CD4-positive, alpha-beta memory T cell (primary cell): ENCODE data around the gene CLSTN2. TPM values are rescaled to one million over a fixed set of nuclear protein-coding genes. Genes with fewer than 3 reads are reported as not detected.

ENCODE experiments used
- CTCF ChIA-PET: fragments of 350-600 bp; sonication (Branson Sonifier 250); formaldehyde crosslinking; loops from one replicate; lab custom pipeline; 2021; ENCODE audit warnings: inconsistent platforms; ENCODE audit not compliant: partially characterized antibody; lab: Charles Lee
- POLR2A ChIA-PET: fragments of 350-600 bp; sonication (Branson Sonifier 250); formaldehyde crosslinking; loops from one replicate; lab custom pipeline; 2021; ENCODE audit not compliant: partially characterized antibody; lab: Charles Lee
- DNase-seq, 5 donors: peaks; one replicate each; pipeline versions ENCODE4 v3.0.0 to v3.0.0-alpha.2; 2020 to 2022; ENCODE audit warnings: mixed read lengths in 1 of 5
- H3K27ac ChIP-seq: one replicate; pipeline ENCODE4 v1.7.0; 2013; ENCODE audit warnings: low read depth, low read length
- H3K27me3 ChIP-seq: 2 replicates; pipeline ENCODE4 v1.7.0; 2013; ENCODE audit warnings: mild to moderate bottlenecking, low read length, moderate library complexity; ENCODE audit not compliant: insufficient read depth
- H3K36me3 ChIP-seq: 2 replicates; pipeline ENCODE4 v1.7.0; 2013; ENCODE audit warnings: mild to moderate bottlenecking, low read length, moderate library complexity; ENCODE audit not compliant: insufficient read depth
- H3K4me1 ChIP-seq: 2 replicates; pipeline ENCODE4 v1.7.0; 2013; ENCODE audit warnings: mild to moderate bottlenecking, low read length, moderate library complexity; ENCODE audit not compliant: insufficient read depth
- H3K4me3 ChIP-seq, 2 donors: one replicate each; pipeline ENCODE4 v1.7.0; 2013; ENCODE audit warnings: low read length in 2 of 2, mild to moderate bottlenecking in 1 of 2
- H3K9me3 ChIP-seq, 2 donors: one replicate each; pipeline ENCODE4 v1.7.0; 2013; ENCODE audit warnings: low read length in 2 of 2, control low read depth in 1 of 2; ENCODE audit not compliant: control insufficient read depth in 1 of 2
- H3K27ac Mint-ChIP-seq, 7 donors: one replicate each; pipeline ENCODE4 v1.8.0; 2020 to 2021; ENCODE audit warnings: mixed read lengths in 7 of 7, mild to moderate bottlenecking in 6 of 7, inconsistent platforms in 3 of 7, moderate library complexity in 3 of 7
- H3K27me3 Mint-ChIP-seq, 2 donors: one replicate each; pipeline ENCODE4 v1.8.0; 2020 to 2021; ENCODE audit warnings: mixed read lengths in 2 of 2
- H3K36me3 Mint-ChIP-seq, 2 donors: one replicate each; pipeline ENCODE4 v1.8.0; 2020 to 2021; ENCODE audit warnings: mixed read lengths in 2 of 2, inconsistent platforms in 1 of 2, mild to moderate bottlenecking in 1 of 2
- H3K4me1 Mint-ChIP-seq, 4 donors: one replicate each; pipeline ENCODE4 v1.8.0; 2020 to 2021; ENCODE audit warnings: mixed read lengths in 4 of 4, mild to moderate bottlenecking in 1 of 4
- H3K4me3 Mint-ChIP-seq, 8 donors: one replicate each; pipeline ENCODE4 v1.8.0; 2020 to 2021; ENCODE audit warnings: mixed read lengths in 8 of 8, mild to moderate bottlenecking in 7 of 8, moderate library complexity in 6 of 8, inconsistent platforms in 3 of 8
- H3K9me3 Mint-ChIP-seq, 8 donors: one replicate each; pipeline ENCODE4 v1.8.0; 2020 to 2021; ENCODE audit warnings: mixed read lengths in 8 of 8, mild to moderate bottlenecking in 5 of 8, inconsistent platforms in 3 of 8, moderate library complexity in 1 of 8
- intact Hi-C: fragments of 100-400 bp; cut with micrococcal nuclease; formaldehyde crosslinking; loops from one replicate; pipeline ENCODE4 v1.15.1; 2023
- polyA plus RNA-seq, 2 donors: library from polyadenylated mRNA; unstranded; fragments of 300-500 nt; fragmentation: Illumina TruSeq; gene quantifications; one replicate each; pipeline ENCODE4 v1.2.3, GENCODE V29; 2021
- total RNA-seq, 2 experiments: library from RNA; stranded (reverse); gene quantifications; one replicate each; pipeline ENCODE4 v1.2.3, GENCODE V29; 2021

Gene CLSTN2
- total and polyA plus RNA-seq, 4 experiments from 2014 or later, result not detected

- no peaks in the 10 kb centered on the region for H3K4me1 ChIP-seq
- Mint-ChIP-seq H3K4me1 (no peaks in the 10 kb centered on the region), H3K9me3 (peaks cover 0 to 4% (median 0%) of the 10 kb centered on the region in 8 donors), H3K4me3 (no peak overlapping the region), H3K27ac (no peak overlapping the region), H3K27me3 (peaks cover 1 to 2% of the 10 kb centered on the region in 2 donors), H3K36me3 (no peaks in the 10 kb centered on the region)
- H3K9me3 ChIP-seq, result no peaks in the 10 kb centered on the region
- H3K36me3 ChIP-seq, result no peaks in the 10 kb centered on the region
- H3K4me3 ChIP-seq, result no peak overlapping the region
- POLR2A ChIA-PET, result no interaction called here
- H3K27ac ChIP-seq, result no peak overlapping the region
- DNase-seq, result no peak
- no peaks in the 10 kb centered on the region for H3K27me3 ChIP-seq
- intact Hi-C loops, result no loop called here
- CTCF ChIA-PET, result no interaction called here
Observed at GRCh38 chr3:140285380-140285779, 350.4 kb downstream of the CLSTN2 start.

GRCh38 chr3:140288595-140288994, 353.6 kb downstream of the CLSTN2 start:
- no peak for DNase-seq
- H3K27ac Mint-ChIP-seq, result no peak overlapping the region
- intact Hi-C loops, result no loop called here
- H3K4me3 Mint-ChIP-seq, result no peak overlapping the region
- no peaks in the 10 kb centered on the region for H3K9me3 ChIP-seq
- no peaks in the 10 kb centered on the region for H3K4me1 Mint-ChIP-seq
- peaks cover 1 to 2% of the 10 kb centered on the region in 2 donors for H3K27me3 Mint-ChIP-seq
- H3K27ac ChIP-seq, result no peak overlapping the region
- CTCF ChIA-PET, result no interaction called here
- no peak overlapping the region for H3K4me3 ChIP-seq
- no peaks in the 10 kb centered on the region for H3K4me1 ChIP-seq
- no peaks in the 10 kb centered on the region for H3K27me3 ChIP-seq
- no peaks in the 10 kb centered on the region for H3K36me3 ChIP-seq
- H3K9me3 Mint-ChIP-seq, result peaks cover 0 to 4% (median 1%) of the 10 kb centered on the region in 8 donors
- no peaks in the 10 kb centered on the region for H3K36me3 Mint-ChIP-seq
- POLR2A ChIA-PET, result no interaction called here

GRCh38 chr3:140290105-140290504, 355.1 kb downstream of the CLSTN2 start:
- POLR2A ChIA-PET, result no interaction called here
- Histone ChIP-seq H3K4me3 (no peak overlapping the region), H3K36me3 (no peaks in the 10 kb centered on the region), H3K4me1 (no peaks in the 10 kb centered on the region), H3K9me3 (no peaks in the 10 kb centered on the region), H3K27ac (no peak overlapping the region), H3K27me3 (no peaks in the 10 kb centered on the region)
- Mint-ChIP-seq H3K36me3 (no peaks in the 10 kb centered on the region), H3K4me3 (no peak overlapping the region), H3K9me3 (peaks cover 0 to 6% (median 1%) of the 10 kb centered on the region in 8 donors), H3K27me3 (peaks cover 1 to 2% of the 10 kb centered on the region in 2 donors), H3K4me1 (no peaks in the 10 kb centered on the region), H3K27ac (no peak overlapping the region)
- DNase-seq, result no peak
- intact Hi-C loops, result no loop called here
- CTCF ChIA-PET, result no interaction called here

GRCh38 chr3:140292170-140292569, 357.2 kb downstream of the CLSTN2 start:
- H3K4me3 ChIP-seq, result no peak overlapping the region
- H3K27ac ChIP-seq, result no peak overlapping the region
- no peak overlapping the region for H3K27ac Mint-ChIP-seq
- H3K36me3 Mint-ChIP-seq, result no peaks in the 10 kb centered on the region
- no peaks in the 10 kb centered on the region for H3K36me3 ChIP-seq
- no peak for DNase-seq
- H3K9me3 Mint-ChIP-seq, result peaks cover 0 to 4% (median 1%) of the 10 kb centered on the region in 8 donors
- ChIA-PET POLR2A (no interaction called here), CTCF (no interaction called here)
- intact Hi-C loops, result no loop called here
- H3K9me3 ChIP-seq, result no peaks in the 10 kb centered on the region
- no peaks in the 10 kb centered on the region for H3K27me3 Mint-ChIP-seq
- no peaks in the 10 kb centered on the region for H3K4me1 ChIP-seq
- H3K27me3 ChIP-seq, result no peaks in the 10 kb centered on the region
- H3K4me1 Mint-ChIP-seq, result no peaks in the 10 kb centered on the region
- no peak overlapping the region for H3K4me3 Mint-ChIP-seq

GRCh38 chr3:140292684-140293083, 357.7 kb downstream of the CLSTN2 start:
- Histone ChIP-seq H3K36me3 (no peaks in the 10 kb centered on the region), H3K4me1 (no peaks in the 10 kb centered on the region), H3K27me3 (no peaks in the 10 kb centered on the region), H3K4me3 (no peak overlapping the region), H3K9me3 (no peaks in the 10 kb centered on the region), H3K27ac (no peak overlapping the region)
- no peaks in the 10 kb centered on the region for H3K4me1 Mint-ChIP-seq
- DNase-seq, result no peak
- ChIA-PET CTCF (no interaction called here), POLR2A (no interaction called here)
- H3K4me3 Mint-ChIP-seq, result no peak overlapping the region
- no peaks in the 10 kb centered on the region for H3K27me3 Mint-ChIP-seq
- no peak overlapping the region for H3K27ac Mint-ChIP-seq
- H3K9me3 Mint-ChIP-seq, result peaks cover 0 to 4% (median 1%) of the 10 kb centered on the region in 8 donors
- intact Hi-C loops, result no loop called here
- no peaks in the 10 kb centered on the region for H3K36me3 Mint-ChIP-seq

GRCh38 chr3:140294058-140294457, 359.1 kb downstream of the CLSTN2 start:
- POLR2A ChIA-PET, result no interaction called here
- CTCF ChIA-PET, result no interaction called here
- peaks cover 0 to 4% (median 1%) of the 10 kb centered on the region in 8 donors for H3K9me3 Mint-ChIP-seq
- no peaks in the 10 kb centered on the region for H3K4me1 Mint-ChIP-seq
- H3K4me3 Mint-ChIP-seq, result no peak overlapping the region
- DNase-seq, result no peak
- no peaks in the 10 kb centered on the region for H3K27me3 Mint-ChIP-seq
- H3K36me3 ChIP-seq, result no peaks in the 10 kb centered on the region
- H3K36me3 Mint-ChIP-seq, result no peaks in the 10 kb centered on the region
- no peak overlapping the region for H3K4me3 ChIP-seq
- H3K27ac ChIP-seq, result no peak overlapping the region
- no peaks in the 10 kb centered on the region for H3K27me3 ChIP-seq
- no peak overlapping the region for H3K27ac Mint-ChIP-seq
- intact Hi-C loops, result no loop called here
- no peaks in the 10 kb centered on the region for H3K4me1 ChIP-seq
- H3K9me3 ChIP-seq, result no peaks in the 10 kb centered on the region

GRCh38 chr3:140296796-140297352, 361.9 kb downstream of the CLSTN2 start:
- Mint-ChIP-seq H3K27me3 (no peaks in the 10 kb centered on the region), H3K36me3 (no peaks in the 10 kb centered on the region), H3K9me3 (peaks cover 0 to 4% (median 1%) of the 10 kb centered on the region in 8 donors), H3K4me3 (no peak overlapping the region), H3K27ac (no peak overlapping the region), H3K4me1 (no peaks in the 10 kb centered on the region)
- intact Hi-C loops, result no loop called here
- Histone ChIP-seq H3K4me1 (no peaks in the 10 kb centered on the region), H3K27ac (no peak overlapping the region), H3K9me3 (no peaks in the 10 kb centered on the region), H3K27me3 (no peaks in the 10 kb centered on the region), H3K36me3 (no peaks in the 10 kb centered on the region), H3K4me3 (no peak overlapping the region)
- ChIA-PET POLR2A (no interaction called here), CTCF (no interaction called here)
- DNase-seq, result no peak

- Mint-ChIP-seq H3K4me1 (no peaks in the 10 kb centered on the region), H3K4me3 (no peak overlapping the region), H3K27ac (no peak overlapping the region), H3K9me3 (peaks cover 0 to 3% (median 1%) of the 10 kb centered on the region in 8 donors), H3K27me3 (no peaks in the 10 kb centered on the region), H3K36me3 (no peaks in the 10 kb centered on the region)
- Histone ChIP-seq H3K36me3 (no peaks in the 10 kb centered on the region), H3K4me3 (no peak overlapping the region), H3K27me3 (no peaks in the 10 kb centered on the region), H3K9me3 (no peaks in the 10 kb centered on the region), H3K4me1 (no peaks in the 10 kb centered on the region), H3K27ac (no peak overlapping the region)
- intact Hi-C loops, result no loop called here
- POLR2A ChIA-PET, result no interaction called here
- CTCF ChIA-PET, result no interaction called here
- no peak for DNase-seq
Observed at GRCh38 chr3:140298043-140298442, 363.1 kb downstream of the CLSTN2 start.
